ENCODE results near the gene USH1C. TPM values are rescaled to one million over a fixed set of nuclear protein-coding genes. Genes with fewer than 3 reads are reported as not detected.

Gene USH1C
- total and polyA plus RNA-seq, 4 donors = 0.09 to 1.3 (median 0.75) TPM

GRCh38 chr11:17547932-17548331 lies 3.7 kb upstream of the USH1C start:
- no peak for DNase-seq (ENCODE audit: low spot score)
- H3K27me3 ChIP-seq (ENCODE audit: control insufficient read depth in 4 of 4, insufficient read depth in 4 of 4, low read length in 3 of 4) = no peaks in the 10 kb centered on the region

More at GRCh38 chr11:17547932-17548331, 3.7 kb upstream of the USH1C start:
- no peak overlapping the region for H3K27ac ChIP-seq (ENCODE audit: low read depth in 1 of 2, low read length in 2 of 2)
- no peaks in the 10 kb centered on the region for H3K36me3 ChIP-seq (ENCODE audit: control insufficient read depth in 4 of 4, insufficient read depth in 3 of 4, low read depth in 1 of 4, low read length in 3 of 4)
- no peak overlapping the region for H3K9ac ChIP-seq (ENCODE audit: low read depth in 1 of 2, low read length in 2 of 2)
- WGBS = 54% methylated on average over 9 of the region's 9 CpGs
- H3K9me3 ChIP-seq (ENCODE audit: control insufficient read depth in 4 of 4, low read length in 3 of 4) = no peaks in the 10 kb centered on the region
- TF ChIP-seq RXRA (IDR thresholded peaks at IDR 0.05) = no peak
- TF ChIP-seq HNF4A (conservative IDR thresholded peaks at IDR 0.05) = no peak
- no peak for TF ChIP-seq YY1 (IDR thresholded peaks at IDR 0.05)
- no peak for TF ChIP-seq GABPA (IDR thresholded peaks at IDR 0.05 in 1 of 2, conservative IDR thresholded peaks at IDR 0.05 in 1 of 2)
- no peak for TF ChIP-seq FOXA1 (IDR thresholded peaks at IDR 0.05)
- TF ChIP-seq RAD21 (IDR thresholded peaks at IDR 0.05) = no peak
- TF ChIP-seq TAF1 (conservative IDR thresholded peaks at IDR 0.05) = no peak
- TF ChIP-seq MAX (IDR thresholded peaks at IDR 0.05) = no peak
- no peak for TF ChIP-seq CTCF (IDR thresholded peaks at IDR 0.05; ENCODE audit: low read depth, low read length, missing input control)
- TF ChIP-seq EGR1 (IDR thresholded peaks at IDR 0.05; ENCODE audit: low read depth in 2 of 2) = no peak
- TF ChIP-seq NR2F2 (IDR thresholded peaks at IDR 0.05) = no peak
- TF ChIP-seq FOXA2 (IDR thresholded peaks at IDR 0.05) = no peak
- TF ChIP-seq REST (IDR thresholded peaks at IDR 0.05) = no peak
- no peak for TF ChIP-seq SP1 (IDR thresholded peaks at IDR 0.05)
- no peak for TF ChIP-seq ATF3 (IDR thresholded peaks at IDR 0.05)
- no peak for TF ChIP-seq ZBTB33 (IDR thresholded peaks at IDR 0.05)
- no peak for TF ChIP-seq HNF4G (IDR thresholded peaks at IDR 0.05)
- no peak for TF ChIP-seq JUND (IDR thresholded peaks at IDR 0.05)
- H3K4me3 ChIP-seq (ENCODE audit: low read depth in 1 of 3, low read length in 3 of 3) = no peak overlapping the region
- H3K4me1 ChIP-seq (ENCODE audit: control insufficient read depth in 4 of 4, insufficient read depth in 4 of 4, low read length in 3 of 4) = no peaks in the 10 kb centered on the region
